Peyer's patch (tissue), 4 donors: ENCODE data around the gene RAVER1.

ENCODE experiments used
- POLR2A ChIP-seq, 2 donors: fragments of 450-650 bp; IDR thresholded peaks; one replicate each; pipeline ENCODE4 v1.5.1; 2017; ENCODE audit warnings: antibody characterized with exemption in 2 of 2, mild to moderate bottlenecking in 2 of 2, moderate library complexity in 2 of 2
- TF ChIP-seq, protein P1 (sequence below), 6 experiments: fragments of 450-650 bp in 4 of 6; fragments of 200-600 bp in 2 of 6; sonication (generic) in 1 of 6; IDR thresholded peaks; one replicate each; pipeline ENCODE4 v1.5.1; 2017 to 2019; ENCODE audit warnings: antibody characterized with exemption in 6 of 6, mild to moderate bottlenecking in 3 of 6, moderate library complexity in 1 of 6

DNA sequence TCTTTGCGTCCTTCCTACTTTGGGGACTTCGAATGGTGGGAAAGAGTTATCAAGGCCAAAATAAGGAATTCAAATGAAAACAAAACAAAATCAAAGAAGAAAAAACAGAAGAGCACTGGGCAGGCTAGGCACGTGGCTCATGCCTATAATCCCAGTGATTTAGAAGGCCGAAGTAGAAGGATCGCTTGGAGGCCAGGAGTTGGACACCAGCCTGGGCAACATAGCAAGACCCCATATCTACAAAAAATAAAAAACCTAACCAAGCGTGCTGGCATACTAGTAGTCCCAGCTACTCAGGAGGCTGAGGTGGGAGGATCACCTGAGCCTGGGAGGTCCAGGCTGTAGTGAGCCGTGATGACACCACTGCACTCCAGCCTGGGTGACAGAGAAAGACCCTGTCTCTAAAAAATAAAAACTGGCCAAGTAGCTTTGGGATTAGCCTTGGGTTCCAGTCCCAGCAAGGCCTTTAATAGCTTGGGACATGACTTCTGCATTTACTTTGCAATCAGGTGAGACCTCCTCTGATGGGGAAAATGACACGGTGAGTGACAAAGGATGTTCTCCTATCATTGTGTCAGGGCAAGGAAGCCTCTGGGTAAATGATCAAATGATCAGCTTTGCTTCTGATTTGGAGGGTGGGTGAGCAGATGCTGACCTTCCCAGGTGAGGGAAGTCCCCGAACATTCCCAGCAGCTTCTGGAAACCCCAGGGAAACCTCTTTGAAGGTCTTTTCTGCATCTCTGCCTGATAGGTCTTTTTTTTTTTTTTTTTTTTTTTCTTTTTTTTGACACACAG lies 55.3 kb downstream of the RAVER1 start:
- TF ChIP-seq, protein P1, sequence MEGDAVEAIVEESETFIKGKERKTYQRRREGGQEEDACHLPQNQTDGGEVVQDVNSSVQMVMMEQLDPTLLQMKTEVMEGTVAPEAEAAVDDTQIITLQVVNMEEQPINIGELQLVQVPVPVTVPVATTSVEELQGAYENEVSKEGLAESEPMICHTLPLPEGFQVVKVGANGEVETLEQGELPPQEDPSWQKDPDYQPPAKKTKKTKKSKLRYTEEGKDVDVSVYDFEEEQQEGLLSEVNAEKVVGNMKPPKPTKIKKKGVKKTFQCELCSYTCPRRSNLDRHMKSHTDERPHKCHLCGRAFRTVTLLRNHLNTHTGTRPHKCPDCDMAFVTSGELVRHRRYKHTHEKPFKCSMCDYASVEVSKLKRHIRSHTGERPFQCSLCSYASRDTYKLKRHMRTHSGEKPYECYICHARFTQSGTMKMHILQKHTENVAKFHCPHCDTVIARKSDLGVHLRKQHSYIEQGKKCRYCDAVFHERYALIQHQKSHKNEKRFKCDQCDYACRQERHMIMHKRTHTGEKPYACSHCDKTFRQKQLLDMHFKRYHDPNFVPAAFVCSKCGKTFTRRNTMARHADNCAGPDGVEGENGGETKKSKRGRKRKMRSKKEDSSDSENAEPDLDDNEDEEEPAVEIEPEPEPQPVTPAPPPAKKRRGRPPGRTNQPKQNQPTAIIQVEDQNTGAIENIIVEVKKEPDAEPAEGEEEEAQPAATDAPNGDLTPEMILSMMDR (IDR thresholded peaks at IDR 0.05): no peak
- TF ChIP-seq POLR2A (IDR thresholded peaks at IDR 0.05): no peak
